GM12891 (cell line): ENCODE results near the gene CTNNB1.
A peak's percentile ranks its signal among the peaks of the same experiment; 100 is the strongest.

Experiments used
- DNase-seq: peaks from one replicate; pipeline ENCODE4 v3.0.0; 2011; ENCODE audit warnings: low spot score; ENCODE audit not compliant: insufficient read length
- FAIRE-seq: peaks from 2 replicates; lab custom pipeline; 2011; peaks lifted over from hg19 to GRCh38; lab: Jason Lieb, UNC
- PAX5 ChIP-seq: IDR thresholded peaks from 2 replicates; pipeline ENCODE4 v1.6.1; 2011; ENCODE audit warnings: low read length, moderate library complexity, mild to moderate bottlenecking; ENCODE audit not compliant: insufficient read depth, severe bottlenecking
- POLR2A ChIP-seq: IDR thresholded peaks from 2 replicates; pipeline ENCODE4 v1.6.1; 2011; ENCODE audit warnings: low read depth, low read length, control low read depth
- POLR2AphosphoS5 ChIP-seq: IDR thresholded peaks from 2 replicates; pipeline ENCODE4 v1.6.1; 2011; ENCODE audit warnings: low read depth, low read length, control low read depth
- POU2F2 ChIP-seq: IDR thresholded peaks from 2 replicates; pipeline ENCODE4 v1.6.1; 2011; ENCODE audit warnings: low read depth, mild to moderate bottlenecking, control low read depth, low read length, moderate library complexity
- SPI1 ChIP-seq: IDR thresholded peaks from 2 replicates; pipeline ENCODE4 v1.6.1; 2011; ENCODE audit warnings: low read depth, low read length, control low read depth
- TAF1 ChIP-seq: IDR thresholded peaks from 2 replicates; pipeline ENCODE4 v1.6.1; 2011; ENCODE audit warnings: low read depth, low read length, control low read depth

CTNNB1 gene

DNA sequence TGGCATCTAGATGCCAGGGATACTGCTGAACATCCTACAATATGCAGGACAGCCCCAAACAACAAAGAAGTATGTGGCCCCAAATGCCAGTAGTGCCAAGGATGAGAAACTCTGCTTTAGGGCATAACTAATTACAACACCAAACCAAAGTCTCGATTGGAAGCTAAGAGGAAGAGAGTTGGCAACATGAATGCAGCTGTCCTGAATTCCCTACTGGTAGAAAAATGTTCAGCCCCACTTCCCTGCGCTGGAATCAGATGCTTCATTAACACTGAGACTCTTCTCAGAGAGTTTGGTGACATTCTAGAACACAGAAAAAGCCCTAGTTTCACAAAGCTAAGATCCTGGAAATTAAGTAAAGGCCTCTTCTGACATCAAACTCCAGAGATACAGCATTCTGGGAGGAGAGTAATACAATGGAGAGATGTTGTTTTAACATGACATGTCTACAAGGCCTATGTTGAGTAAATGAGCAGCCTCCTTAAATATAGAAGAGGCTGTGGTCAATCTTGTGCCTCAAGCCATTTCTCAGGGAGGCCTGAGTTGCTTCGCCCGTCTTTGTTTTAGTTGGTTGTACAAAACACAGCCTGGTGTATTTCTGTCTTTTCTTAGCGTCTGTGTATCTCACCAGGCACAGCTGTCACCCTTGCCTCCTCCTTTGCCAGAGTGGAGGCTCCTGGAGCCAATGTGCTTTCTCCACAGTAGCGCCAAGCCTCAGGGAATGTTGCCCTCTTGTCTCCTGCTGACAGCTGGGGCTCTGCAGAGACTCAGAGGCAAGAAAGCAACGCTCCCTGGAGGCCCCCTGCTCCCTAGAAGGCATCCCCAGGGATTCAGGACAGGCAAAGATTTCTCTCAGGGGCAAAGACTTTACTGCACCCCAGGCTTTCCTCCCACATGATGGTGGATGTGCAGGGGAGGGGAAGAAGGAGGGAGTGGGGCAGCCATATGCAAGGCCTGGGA is 25.1 kb upstream of the CTNNB1 start:
- FAIRE-seq (no peak), DNase-seq (no peak)
- TF ChIP-seq POU2F2: no peak
- TF ChIP-seq TAF1: no peak
- TF ChIP-seq PAX5: no peak
- TF ChIP-seq POLR2AphosphoS5: no peak
- TF ChIP-seq POLR2A: no peak
- TF ChIP-seq SPI1: no peak

DNA sequence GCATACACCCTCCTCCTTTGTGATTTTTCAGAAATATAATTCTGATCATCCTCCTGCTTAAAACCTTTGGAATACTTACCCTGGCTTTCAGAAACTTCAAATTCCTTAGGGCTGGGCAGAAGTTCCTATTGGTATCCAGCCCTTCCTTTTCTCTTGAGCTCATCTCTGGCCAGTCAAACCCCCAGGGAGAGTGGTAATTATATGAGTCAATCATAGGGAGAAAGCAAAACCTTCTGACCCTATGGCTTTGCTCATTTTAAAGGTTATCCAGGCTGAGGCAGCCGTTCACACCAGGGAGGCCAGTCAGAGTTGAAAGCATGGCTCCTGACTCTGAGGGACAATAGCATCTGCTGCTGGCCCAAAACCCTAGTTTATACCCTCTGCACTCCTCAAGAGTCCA is 23.9 kb upstream of the CTNNB1 start:
- TF ChIP-seq PAX5: no peak
- DNase-seq: no peak
- FAIRE-seq: no peak

DNA sequence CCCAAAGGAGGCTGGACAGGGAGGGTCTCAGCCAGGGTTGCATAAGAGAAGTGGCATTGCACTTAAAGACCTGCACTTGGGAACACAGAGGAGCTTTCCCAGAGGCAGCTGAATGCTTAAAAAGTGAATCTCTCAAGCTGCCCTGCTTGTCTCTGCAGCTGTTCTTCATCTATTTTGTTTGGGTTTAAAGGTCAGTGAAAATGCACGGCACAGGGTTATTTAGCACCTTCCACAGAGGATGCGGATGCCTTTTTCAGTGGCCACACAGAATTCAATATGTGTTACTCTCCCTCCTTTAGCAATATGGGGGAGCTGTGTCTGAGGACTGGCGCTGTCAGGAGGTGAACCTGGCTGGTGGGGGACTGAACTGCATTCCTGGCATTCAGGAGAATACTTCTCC is 22.7 kb upstream of the CTNNB1 start:
- TF ChIP-seq PAX5 (no peak), SPI1 (no peak), POLR2A (no peak), POU2F2 (no peak), POLR2AphosphoS5 (no peak), TAF1 (no peak)
- FAIRE-seq (no peak), DNase-seq (no peak)

DNA sequence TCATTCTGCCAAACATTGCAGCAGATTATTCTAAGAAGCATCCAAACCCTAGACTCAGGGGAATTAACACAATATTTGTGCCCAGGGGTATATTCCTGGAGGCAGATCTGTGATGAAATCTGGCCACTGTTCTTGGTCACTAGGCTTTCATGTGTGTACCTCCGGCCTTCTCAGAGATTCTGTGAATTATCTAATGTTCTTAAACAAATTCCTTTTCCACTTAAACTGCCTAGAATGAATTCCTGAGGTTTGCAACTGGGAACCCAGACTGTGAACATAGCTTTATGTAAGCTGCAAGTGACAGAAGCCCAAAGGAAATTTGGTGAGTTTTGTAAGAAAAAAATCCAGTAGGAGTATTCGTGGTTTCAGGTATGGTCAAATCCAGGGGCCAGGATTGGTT is 20.7 kb upstream of the CTNNB1 start:
- DNase-seq: no peak
- TF ChIP-seq POLR2A (no peak), POU2F2 (no peak), POLR2AphosphoS5 (no peak), TAF1 (no peak), SPI1 (no peak), PAX5 (no peak)
- FAIRE-seq: no peak

GRCh38 chr3:41180396-41180795 is 18.9 kb upstream of the CTNNB1 start:
- no peak for FAIRE-seq
- DNase-seq: no peak
- TF ChIP-seq POU2F2: no peak

GRCh38 chr3:41182504-41183059 is 16.7 kb upstream of the CTNNB1 start:
- TF ChIP-seq PAX5: no peak
- FAIRE-seq: no peak
- DNase-seq: no peak

DNA sequence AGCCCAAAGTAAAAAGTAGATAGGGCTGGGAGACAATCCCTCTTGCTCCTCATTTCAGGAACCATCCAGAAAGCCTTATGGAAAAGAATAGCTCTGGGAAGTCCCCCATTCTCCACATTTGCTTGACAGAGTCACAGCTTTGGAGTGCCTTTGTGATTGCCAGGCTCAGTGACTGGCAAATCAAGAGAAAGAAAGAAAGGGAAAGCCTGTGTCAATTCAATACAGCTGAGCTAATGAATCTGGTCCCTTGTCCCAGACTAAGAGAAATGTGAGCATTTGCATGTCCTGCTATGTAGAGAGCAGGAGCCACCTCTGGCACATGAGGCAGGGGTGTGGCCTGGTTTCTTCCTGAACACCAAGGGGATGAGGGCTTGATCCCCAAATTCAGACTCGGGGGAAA is 14.9 kb upstream of the CTNNB1 start:
- no peak for DNase-seq

GRCh38 chr3:41186297-41186696 is 13.0 kb upstream of the CTNNB1 start:
- DNase-seq: no peak
- no peak for FAIRE-seq
- TF ChIP-seq POLR2AphosphoS5 (no peak), TAF1 (no peak), SPI1 (no peak), POU2F2 (no peak), POLR2A (no peak), PAX5 (no peak)

More for the DNA sequence above, 14.9 kb upstream of the CTNNB1 start:
- no peak for FAIRE-seq
- TF ChIP-seq POLR2AphosphoS5 (no peak), POLR2A (no peak), PAX5 (no peak), TAF1 (no peak), POU2F2 (no peak), SPI1 (no peak)

DNA sequence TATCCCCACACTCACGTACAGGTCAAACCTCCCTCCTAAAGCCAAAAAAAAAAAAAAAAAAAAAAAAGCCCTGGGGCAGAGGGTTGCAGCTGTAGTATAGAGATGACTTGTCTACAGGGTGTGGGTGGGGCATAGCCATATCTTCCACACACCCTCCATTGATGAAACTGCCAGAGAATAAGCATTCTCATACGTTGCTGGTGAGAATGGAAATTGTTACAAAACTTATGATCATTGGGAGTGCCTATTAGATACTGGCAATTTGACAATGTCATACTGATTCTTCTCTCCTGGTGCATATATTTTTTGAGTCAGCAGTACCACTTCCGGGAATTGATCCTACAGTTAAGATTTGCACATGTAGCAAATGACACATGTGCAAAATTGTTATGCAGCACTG is 11.0 kb upstream of the CTNNB1 start:
- TF ChIP-seq POLR2AphosphoS5: no peak
- no peak for TF ChIP-seq PAX5
- TF ChIP-seq TAF1: no peak
- no peak for TF ChIP-seq SPI1
- TF ChIP-seq POU2F2: no peak
- TF ChIP-seq POLR2A: no peak
- no peak for FAIRE-seq
- DNase-seq: no peak

DNA sequence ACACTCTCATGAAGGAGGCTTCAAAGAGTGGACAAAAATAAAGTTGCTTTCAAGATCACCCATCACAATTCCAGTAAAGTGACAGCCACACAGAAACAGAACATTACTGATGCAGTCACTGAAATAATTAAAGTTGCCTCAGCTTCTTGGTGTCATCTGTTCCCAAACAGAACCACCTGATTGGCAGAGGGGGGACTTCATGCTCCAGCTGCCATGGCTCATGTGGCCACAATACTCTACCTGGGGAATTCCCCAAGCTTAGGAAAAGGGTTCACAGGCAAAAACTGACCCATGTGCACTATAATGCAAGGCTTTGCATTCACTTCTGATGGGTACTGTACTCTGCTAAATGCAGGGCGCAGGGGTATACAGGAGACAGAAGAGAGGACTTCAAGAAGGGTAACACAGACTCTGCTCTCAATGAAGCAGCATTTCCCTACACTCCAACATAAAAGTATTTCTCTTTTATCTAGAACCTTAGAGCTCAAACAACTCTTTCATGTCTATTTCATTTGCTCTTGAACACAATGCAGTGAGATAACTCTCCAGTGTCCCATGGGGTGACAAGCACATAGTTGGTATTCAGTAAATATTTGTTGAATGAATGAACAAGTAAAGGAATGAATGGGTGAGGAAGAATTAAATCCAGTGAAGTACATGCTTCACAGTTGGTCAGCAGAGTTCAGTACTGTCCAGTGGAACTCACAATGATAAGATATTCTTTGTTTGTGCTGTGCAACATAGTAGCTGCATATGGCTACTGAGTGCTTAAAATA is 8.6 kb upstream of the CTNNB1 start:
- no peak for TF ChIP-seq TAF1
- no peak for TF ChIP-seq PAX5
- TF ChIP-seq POLR2AphosphoS5: no peak
- no peak for TF ChIP-seq POU2F2
- no peak for TF ChIP-seq POLR2A
- no peak for TF ChIP-seq SPI1
- FAIRE-seq (peak; percentile 35), DNase-seq (no peak)
